GM18909 (cell line): ENCODE data around the gene MAP3K5.
"Not testable (repeated sequence)": the region's sequence is repeated elsewhere in the genome, so short reads cannot be mapped to it uniquely, and the experiment has no call there.

Experiments used
- ATAC-seq: cut with Tn5 transposase; IDR thresholded peaks from one replicate; pipeline ENCODE4 v1.9.1; 2021; ENCODE audit warnings: mild to moderate bottlenecking; ENCODE audit not compliant: unreplicated experiment, poor library complexity

MAP3K5 gene

GRCh38 chr6:136592930-136593673 is 199.2 kb downstream of the MAP3K5 start:
- no peak for ATAC-seq

- ATAC-seq = no peak
Observed at GRCh38 chr6:136591617-136592016, 200.7 kb downstream of the MAP3K5 start.

- not testable (repeated sequence) for ATAC-seq
Observed at GRCh38 chr6:136590846-136591245, 201.4 kb downstream of the MAP3K5 start.

- ATAC-seq = no peak
Observed at GRCh38 chr6:136587527-136587926, 204.8 kb downstream of the MAP3K5 start.

- no peak for ATAC-seq
Observed at GRCh38 chr6:136586295-136586694, 206.0 kb downstream of the MAP3K5 start.

GRCh38 chr6:136585523-136585922 is 206.8 kb downstream of the MAP3K5 start:
- ATAC-seq = not testable (repeated sequence)

- ATAC-seq = not testable (repeated sequence)
Observed at GRCh38 chr6:136584290-136584689, 208.0 kb downstream of the MAP3K5 start.

- no peak for ATAC-seq
Observed at GRCh38 chr6:136582711-136583471, 209.4 kb downstream of the MAP3K5 start.

GRCh38 chr6:136579800-136580199 is 212.5 kb downstream of the MAP3K5 start:
- no peak for ATAC-seq

- no peak for ATAC-seq
Observed at GRCh38 chr6:136576821-136577220, 215.5 kb downstream of the MAP3K5 start.

- no peak for ATAC-seq
Observed at GRCh38 chr6:136571496-136571895, 220.8 kb downstream of the MAP3K5 start.

GRCh38 chr6:136571065-136571464 is 221.2 kb downstream of the MAP3K5 start:
- no peak for ATAC-seq

GRCh38 chr6:136568129-136568528 is 224.1 kb downstream of the MAP3K5 start:
- ATAC-seq = no peak

GRCh38 chr6:136567688-136568087 is 224.6 kb downstream of the MAP3K5 start:
- no peak for ATAC-seq

- ATAC-seq = no peak
Observed at GRCh38 chr6:136566851-136567250, 225.4 kb downstream of the MAP3K5 start.

- no peak for ATAC-seq
Observed at GRCh38 chr6:136566007-136566487, 226.2 kb downstream of the MAP3K5 start.

- ATAC-seq = no peak
Observed at GRCh38 chr6:136564180-136564579, 228.1 kb downstream of the MAP3K5 start.

- no peak for ATAC-seq
Observed at GRCh38 chr6:136563386-136564152, 228.7 kb downstream of the MAP3K5 start.

- ATAC-seq = no peak
Observed at GRCh38 chr6:136562211-136562610, 230.1 kb downstream of the MAP3K5 start.

- ATAC-seq = no peak
Observed at GRCh38 chr6:136553166-136553787, 239.0 kb downstream of the MAP3K5 start.
